Hair follicular keratinocyte (primary cell): ENCODE data around the gene GOLGA8O. TPM values are rescaled to one million over a fixed set of nuclear protein-coding genes. Genes with fewer than 3 reads are reported as not detected.

ENCODE experiments used
- total RNA-seq: library from RNA; depleted of rRNA; stranded (reverse); fragments of >200 nt; gene quantifications from 2 replicates; pipeline ENCODE4 v1.2.3, GENCODE V29; 2015

GOLGA8O gene
- total RNA-seq: 0.61 TPM in 1 of 2 replicates, not detected in the other

GRCh38 chr15:32455534-32455933 lies at the start of gene GOLGA8O:
Gene GOLGA8O (minus strand): TSS chr15:32455634. CDS start chr15:32455536, 98 bp downstream.

GRCh38 chr15:32403192-32403591 lies 52.2 kb downstream of the GOLGA8O start, which contains the start of gene GOLGA8K:
Gene GOLGA8K (minus strand): TSS chr15:32403292. CDS start chr15:32403194, 98 bp downstream.

Other genes with a start within 250 kb of the GOLGA8O start
- gene GOLGA8K, start 52.3 kb downstream of the GOLGA8O start, total RNA-seq: 0.08 TPM in 1 of 2 replicates, not detected in the other
- gene GOLGA8N, start 137.8 kb upstream of the GOLGA8O start, total RNA-seq: 0.49 and 0.94 TPM in 2 replicates
- 11.2 and 25.9 TPM in 2 replicates for gene ARHGAP11A, start 159.9 kb upstream of the GOLGA8O start, total RNA-seq
- 14.8 and 60.0 TPM in 2 replicates for gene SCG5, start 186.1 kb upstream of the GOLGA8O start, total RNA-seq